Stomach (tissue), 4 donors: Measurements from ENCODE around the gene PTPRT.

ENCODE experiments used
- EP300 ChIP-seq: sonication (generic); formaldehyde crosslinking; IDR thresholded peaks from one replicate; pipeline ENCODE4 v1.6.1; 2017; ENCODE audit warnings: antibody characterized with exemption
- POLR2A ChIP-seq, 4 donors: fragments of 450-650 bp; IDR thresholded peaks; one replicate each; pipeline ENCODE4 v1.6.1; 2016; ENCODE audit warnings: antibody characterized with exemption in 4 of 4, control low read depth in 2 of 4, mild to moderate bottlenecking in 1 of 4, moderate library complexity in 1 of 4
- TF ChIP-seq, protein P1 (sequence below), 7 experiments: fragments of 450-650 bp in 4 of 7; fragments of 200-600 bp in 3 of 7; sonication (generic) in 3 of 7; IDR thresholded peaks; one replicate each; pipeline ENCODE4 v1.5.1; 2016 to 2019; ENCODE audit warnings: antibody characterized with exemption in 7 of 7, control low read depth in 2 of 7, mild to moderate bottlenecking in 1 of 7

- TF ChIP-seq, protein P1, sequence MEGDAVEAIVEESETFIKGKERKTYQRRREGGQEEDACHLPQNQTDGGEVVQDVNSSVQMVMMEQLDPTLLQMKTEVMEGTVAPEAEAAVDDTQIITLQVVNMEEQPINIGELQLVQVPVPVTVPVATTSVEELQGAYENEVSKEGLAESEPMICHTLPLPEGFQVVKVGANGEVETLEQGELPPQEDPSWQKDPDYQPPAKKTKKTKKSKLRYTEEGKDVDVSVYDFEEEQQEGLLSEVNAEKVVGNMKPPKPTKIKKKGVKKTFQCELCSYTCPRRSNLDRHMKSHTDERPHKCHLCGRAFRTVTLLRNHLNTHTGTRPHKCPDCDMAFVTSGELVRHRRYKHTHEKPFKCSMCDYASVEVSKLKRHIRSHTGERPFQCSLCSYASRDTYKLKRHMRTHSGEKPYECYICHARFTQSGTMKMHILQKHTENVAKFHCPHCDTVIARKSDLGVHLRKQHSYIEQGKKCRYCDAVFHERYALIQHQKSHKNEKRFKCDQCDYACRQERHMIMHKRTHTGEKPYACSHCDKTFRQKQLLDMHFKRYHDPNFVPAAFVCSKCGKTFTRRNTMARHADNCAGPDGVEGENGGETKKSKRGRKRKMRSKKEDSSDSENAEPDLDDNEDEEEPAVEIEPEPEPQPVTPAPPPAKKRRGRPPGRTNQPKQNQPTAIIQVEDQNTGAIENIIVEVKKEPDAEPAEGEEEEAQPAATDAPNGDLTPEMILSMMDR (IDR thresholded peaks at IDR 0.05), result no peak
- TF ChIP-seq POLR2A (IDR thresholded peaks at IDR 0.05) (no peak), EP300 (no peak)
These were observed 1106.4 kb downstream of the PTPRT start for GRCh38 chr20:42083280-42083679.
